SK-N-SH (cell line): ENCODE data around the gene FAM221B.

Experiments used
- EZH2phosphoT487 ChIP-seq: fragments of 200-600 bp; sonication (generic); IDR thresholded peaks from 2 replicates; pipeline ENCODE4 v1.6.1; 2017; ENCODE audit warnings: low read depth, mixed run types, mild to moderate bottlenecking, antibody characterized with exemption, moderate library complexity, borderline replicate concordance
- GATA2 ChIP-seq: sonication (generic); formaldehyde crosslinking; IDR thresholded peaks from 2 replicates; pipeline ENCODE4 v1.5.0; 2020; ENCODE audit warnings: mild to moderate bottlenecking, missing genetic modification reagents
- JUND ChIP-seq: IDR thresholded peaks from 2 replicates; pipeline ENCODE4 v1.4.0; 2012
- POLR2AphosphoS5 ChIP-seq: IDR thresholded peaks from 2 replicates; pipeline ENCODE4 v1.6.1; 2012; ENCODE audit warnings: low read depth, low read length
- RCOR1 ChIP-seq: fragments of 150-350 bp; IDR thresholded peaks from 2 replicates; pipeline ENCODE4 v1.6.1; 2017; ENCODE audit warnings: antibody characterized with exemption, low read length
- SMC3 ChIP-seq: IDR thresholded peaks from 2 replicates; pipeline ENCODE4 v1.6.1; 2012; ENCODE audit warnings: low read depth, low read length, improper control_type of control experiment
- TAF1 ChIP-seq: IDR thresholded peaks from 2 replicates; pipeline ENCODE4 v1.6.1; 2012; ENCODE audit warnings: low read depth, mild to moderate bottlenecking, low read length, moderate library complexity, borderline replicate concordance
- TCF12 ChIP-seq: IDR thresholded peaks from 2 replicates; pipeline ENCODE4 v1.4.0; 2012
- TF ChIP-seq, protein P1 (sequence below): fragments of 200-600 bp; sonication (generic); IDR thresholded peaks from 2 replicates; pipeline ENCODE4 v1.6.1; 2017; ENCODE audit warnings: antibody characterized with exemption, mild to moderate bottlenecking, moderate library complexity
- TF ChIP-seq, protein P2 (sequence below): fragments of 150-350 bp; IDR thresholded peaks from 2 replicates; pipeline ENCODE4 v1.6.1; 2017; ENCODE audit warnings: antibody characterized with exemption, low read length, low read depth, borderline replicate concordance
- TF ChIP-seq, protein P3 (sequence below): IDR thresholded peaks from 2 replicates; pipeline ENCODE4 v1.4.0; 2012; ENCODE audit warnings: low read depth

GRCh38 chr9:35829084-35829763, 692 bp upstream of the FAM221B start, which contains the start of gene TMEM8B:
- TF ChIP-seq SMC3 (no peak), TAF1 (no peak), POLR2AphosphoS5 (no peak), JUND (no peak), RCOR1 (no peak), TCF12 (no peak), EZH2phosphoT487 (no peak), GATA2 (CRISPR knock-in tag) (no peak)
- TF ChIP-seq, protein P1, sequence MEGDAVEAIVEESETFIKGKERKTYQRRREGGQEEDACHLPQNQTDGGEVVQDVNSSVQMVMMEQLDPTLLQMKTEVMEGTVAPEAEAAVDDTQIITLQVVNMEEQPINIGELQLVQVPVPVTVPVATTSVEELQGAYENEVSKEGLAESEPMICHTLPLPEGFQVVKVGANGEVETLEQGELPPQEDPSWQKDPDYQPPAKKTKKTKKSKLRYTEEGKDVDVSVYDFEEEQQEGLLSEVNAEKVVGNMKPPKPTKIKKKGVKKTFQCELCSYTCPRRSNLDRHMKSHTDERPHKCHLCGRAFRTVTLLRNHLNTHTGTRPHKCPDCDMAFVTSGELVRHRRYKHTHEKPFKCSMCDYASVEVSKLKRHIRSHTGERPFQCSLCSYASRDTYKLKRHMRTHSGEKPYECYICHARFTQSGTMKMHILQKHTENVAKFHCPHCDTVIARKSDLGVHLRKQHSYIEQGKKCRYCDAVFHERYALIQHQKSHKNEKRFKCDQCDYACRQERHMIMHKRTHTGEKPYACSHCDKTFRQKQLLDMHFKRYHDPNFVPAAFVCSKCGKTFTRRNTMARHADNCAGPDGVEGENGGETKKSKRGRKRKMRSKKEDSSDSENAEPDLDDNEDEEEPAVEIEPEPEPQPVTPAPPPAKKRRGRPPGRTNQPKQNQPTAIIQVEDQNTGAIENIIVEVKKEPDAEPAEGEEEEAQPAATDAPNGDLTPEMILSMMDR: no peak
- TF ChIP-seq, protein P2, sequence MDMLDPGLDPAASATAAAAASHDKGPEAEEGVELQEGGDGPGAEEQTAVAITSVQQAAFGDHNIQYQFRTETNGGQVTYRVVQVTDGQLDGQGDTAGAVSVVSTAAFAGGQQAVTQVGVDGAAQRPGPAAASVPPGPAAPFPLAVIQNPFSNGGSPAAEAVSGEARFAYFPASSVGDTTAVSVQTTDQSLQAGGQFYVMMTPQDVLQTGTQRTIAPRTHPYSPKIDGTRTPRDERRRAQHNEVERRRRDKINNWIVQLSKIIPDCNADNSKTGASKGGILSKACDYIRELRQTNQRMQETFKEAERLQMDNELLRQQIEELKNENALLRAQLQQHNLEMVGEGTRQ: no peak
- TF ChIP-seq, protein P3, sequence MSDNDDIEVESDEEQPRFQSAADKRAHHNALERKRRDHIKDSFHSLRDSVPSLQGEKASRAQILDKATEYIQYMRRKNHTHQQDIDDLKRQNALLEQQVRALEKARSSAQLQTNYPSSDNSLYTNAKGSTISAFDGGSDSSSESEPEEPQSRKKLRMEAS: no peak
